ENCODE results near the gene ZSWIM6.
"Not testable (repeated sequence)": the region's sequence is repeated elsewhere in the genome, so short reads cannot be mapped to it uniquely, and the experiment has no call there.

Gene ZSWIM6

DNA sequence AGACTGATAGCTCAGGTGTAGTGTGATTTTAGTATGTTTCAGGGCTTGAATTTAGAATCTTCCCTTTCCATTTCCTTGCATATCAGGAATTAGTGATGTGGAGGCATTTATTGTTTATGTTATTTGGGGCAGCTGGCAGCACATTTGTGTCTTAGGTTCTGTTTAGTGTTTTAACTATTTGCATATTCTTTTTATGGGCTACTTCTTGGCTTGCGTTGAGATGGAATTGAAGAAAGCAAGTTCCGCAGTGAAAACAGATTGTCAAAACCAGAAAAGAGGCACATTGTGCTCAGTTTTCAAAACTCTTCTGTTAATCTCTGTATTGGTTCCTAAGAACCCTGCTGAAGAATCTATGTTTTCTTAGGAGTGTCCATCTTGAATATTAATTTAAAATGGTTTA is 80.3 kb downstream of the ZSWIM6 start:
- no peak for TF ChIP-seq JUND (IDR thresholded peaks at IDR 0.05; ENCODE audit: low read depth)
- DNase-seq (ENCODE audit: low read depth in 1 of 2, low spot score in 1 of 2): no peak
- in situ Hi-C loops (cut with HindIII; ENCODE audit: low pct_unique_long_range_greater_than_20kb, low sequenced_read_pairs): no loop called here

DNA sequence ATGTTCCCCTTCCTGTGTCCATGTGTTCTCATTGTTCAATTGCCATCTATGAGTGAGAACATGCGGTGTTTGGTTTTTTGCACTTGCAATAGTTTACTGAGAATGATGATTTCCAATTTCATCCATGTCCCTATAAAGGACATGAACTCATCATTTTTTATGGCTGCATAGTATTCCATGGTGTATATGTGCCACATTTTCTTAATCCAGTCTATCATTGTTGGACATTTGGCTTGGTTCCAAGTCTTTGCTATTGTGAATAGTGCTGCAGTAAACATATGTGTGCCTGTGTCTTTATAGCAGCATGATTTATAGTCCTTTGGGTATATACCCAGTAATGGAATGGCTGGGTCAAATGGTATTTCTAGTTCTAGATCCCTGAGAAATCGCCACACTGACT is 81.1 kb downstream of the ZSWIM6 start:
- in situ Hi-C loops (cut with HindIII; ENCODE audit: low pct_unique_long_range_greater_than_20kb, low sequenced_read_pairs); DNase-seq (ENCODE audit: low read depth in 1 of 2, low spot score in 1 of 2): not testable (repeated sequence)

DNA sequence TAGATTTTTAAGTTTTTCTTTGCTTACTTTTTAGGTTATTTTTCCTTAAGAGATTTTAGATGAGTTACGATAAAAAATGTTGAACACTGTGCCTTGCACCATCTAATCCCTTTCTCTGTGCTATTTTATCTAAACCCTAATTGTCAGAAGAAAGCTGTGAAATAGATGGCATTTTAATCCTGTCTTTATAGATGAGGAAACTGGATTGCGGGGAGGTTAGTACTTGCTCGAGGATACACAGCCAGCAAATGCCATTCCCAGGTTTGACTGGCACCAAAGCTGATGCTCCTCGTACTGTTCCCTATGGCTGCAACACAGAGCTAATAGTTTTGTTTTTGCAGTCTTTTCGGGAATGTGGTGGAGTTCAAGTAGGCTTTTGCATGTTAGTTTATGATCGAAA is 82.7 kb downstream of the ZSWIM6 start:
- in situ Hi-C loops (cut with HindIII; ENCODE audit: low pct_unique_long_range_greater_than_20kb, low sequenced_read_pairs): no loop called here
- DNase-seq (ENCODE audit: low read depth in 1 of 2, low spot score in 1 of 2): no peak
- no peak for TF ChIP-seq JUND (IDR thresholded peaks at IDR 0.05; ENCODE audit: low read depth)

DNA sequence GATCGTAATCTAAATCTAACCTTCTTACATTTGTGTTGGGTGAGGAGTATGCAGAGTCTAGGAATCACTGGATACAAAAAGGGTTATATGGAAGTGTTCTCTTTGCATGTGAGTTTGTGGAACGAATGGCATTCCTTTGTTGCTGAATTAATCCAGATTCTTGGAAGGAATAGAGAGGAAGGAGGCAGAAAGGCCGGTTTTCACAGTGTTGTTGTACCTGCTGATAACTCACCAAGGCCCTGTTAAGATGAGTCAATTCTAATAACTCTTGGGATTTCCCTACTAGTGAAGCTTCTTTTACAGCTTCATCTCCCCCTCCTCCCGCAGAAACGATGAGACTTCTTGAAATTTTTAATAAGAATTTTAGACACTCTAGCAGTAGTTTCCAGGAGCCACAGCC is 84.0 kb downstream of the ZSWIM6 start:
- in situ Hi-C loops (cut with HindIII; ENCODE audit: low pct_unique_long_range_greater_than_20kb, low sequenced_read_pairs): no loop called here
- no peak for TF ChIP-seq JUND (IDR thresholded peaks at IDR 0.05; ENCODE audit: low read depth)
- DNase-seq (ENCODE audit: low read depth in 1 of 2, low spot score in 1 of 2): no peak

DNA sequence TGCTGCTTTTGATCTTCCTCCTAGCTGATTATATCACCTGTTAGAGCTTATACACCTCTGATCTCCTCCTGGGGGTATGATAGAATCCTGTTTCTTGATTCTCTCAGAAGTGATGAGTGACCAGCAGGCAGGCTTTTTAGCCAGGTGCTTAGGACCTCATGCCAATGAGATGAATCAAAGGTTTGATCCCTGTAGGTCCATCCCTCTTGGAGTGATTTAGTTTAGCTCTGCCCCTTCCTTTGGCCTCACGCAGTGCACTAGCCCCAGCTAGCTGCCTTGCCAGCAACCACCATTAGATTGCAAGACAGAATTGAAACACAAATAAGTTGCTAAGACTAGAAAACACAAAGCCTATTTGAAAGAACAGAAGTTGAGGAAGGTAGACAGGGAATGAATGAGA is 84.4 kb downstream of the ZSWIM6 start:
- in situ Hi-C loops (cut with HindIII; ENCODE audit: low pct_unique_long_range_greater_than_20kb, low sequenced_read_pairs): no loop called here
- no peak for DNase-seq (ENCODE audit: low read depth in 1 of 2, low spot score in 1 of 2)
- no peak for TF ChIP-seq JUND (IDR thresholded peaks at IDR 0.05; ENCODE audit: low read depth)

DNA sequence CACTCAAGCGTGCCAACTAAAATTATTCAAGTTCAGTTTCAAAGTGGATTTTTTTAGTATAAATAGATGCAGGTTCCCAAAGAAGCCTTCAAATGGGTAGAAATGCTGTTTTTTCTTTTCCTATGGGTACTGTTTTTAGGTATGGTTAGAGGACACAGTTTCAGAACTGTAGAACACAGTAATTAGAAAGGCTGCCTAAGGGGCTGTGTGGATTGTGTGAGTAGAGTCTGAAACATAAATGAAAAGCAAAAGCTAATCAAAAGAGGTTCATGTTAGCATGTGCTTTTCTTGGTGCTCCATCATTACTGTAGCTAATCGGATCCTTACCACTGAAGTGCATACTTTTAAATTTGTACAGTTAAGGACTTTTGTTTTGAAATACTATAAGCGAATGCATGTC is 85.3 kb downstream of the ZSWIM6 start:
- in situ Hi-C loops (cut with HindIII; ENCODE audit: low pct_unique_long_range_greater_than_20kb, low sequenced_read_pairs): no loop called here
- TF ChIP-seq JUND (IDR thresholded peaks at IDR 0.05; ENCODE audit: low read depth): no peak
- DNase-seq (ENCODE audit: low read depth in 1 of 2, low spot score in 1 of 2): no peak

DNA sequence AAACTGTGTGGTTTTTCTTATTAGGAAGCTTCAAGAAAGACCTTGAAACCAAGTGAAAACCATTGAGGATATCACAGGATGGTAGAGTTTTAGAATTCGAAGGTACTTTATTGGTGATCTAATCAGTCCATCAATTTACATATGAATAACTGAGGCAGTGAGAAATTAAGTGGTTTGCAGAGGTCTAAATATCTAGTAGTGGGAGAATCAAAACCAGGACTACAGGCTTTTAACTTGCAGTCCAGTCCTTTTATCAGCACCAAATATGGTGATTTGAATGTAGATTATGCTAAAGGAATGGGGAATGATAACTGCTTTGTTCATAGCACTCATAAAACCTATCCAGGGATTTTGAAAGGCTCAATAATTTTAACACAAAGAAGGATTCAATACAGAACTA is 85.8 kb downstream of the ZSWIM6 start:
- no peak for TF ChIP-seq JUND (IDR thresholded peaks at IDR 0.05; ENCODE audit: low read depth)
- in situ Hi-C loops (cut with HindIII; ENCODE audit: low pct_unique_long_range_greater_than_20kb, low sequenced_read_pairs): no loop called here
- DNase-seq (ENCODE audit: low read depth in 1 of 2, low spot score in 1 of 2): no peak

DNA sequence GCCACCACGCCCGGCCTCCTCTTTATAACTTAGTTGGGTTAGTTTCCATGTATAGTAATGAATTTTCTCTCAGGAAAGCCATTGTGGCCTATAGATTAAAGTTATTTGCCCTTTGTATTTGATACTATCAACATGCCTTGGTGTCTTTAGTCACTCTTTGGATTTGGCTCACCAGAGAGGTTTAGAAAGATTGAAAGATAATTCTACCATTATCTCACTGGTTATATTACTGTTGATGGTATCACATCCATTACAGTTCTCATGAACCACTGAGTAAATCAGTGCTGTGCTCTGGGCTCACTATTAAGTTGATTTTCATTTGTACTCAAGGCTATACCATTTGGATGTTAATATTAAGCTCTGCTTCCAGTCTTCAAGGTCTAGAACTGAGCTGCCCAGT is 87.0 kb downstream of the ZSWIM6 start:
- DNase-seq (ENCODE audit: low read depth in 1 of 2, low spot score in 1 of 2): no peak
- TF ChIP-seq JUND (IDR thresholded peaks at IDR 0.05; ENCODE audit: low read depth): no peak
- in situ Hi-C loops (cut with HindIII; ENCODE audit: low pct_unique_long_range_greater_than_20kb, low sequenced_read_pairs): no loop called here

DNA sequence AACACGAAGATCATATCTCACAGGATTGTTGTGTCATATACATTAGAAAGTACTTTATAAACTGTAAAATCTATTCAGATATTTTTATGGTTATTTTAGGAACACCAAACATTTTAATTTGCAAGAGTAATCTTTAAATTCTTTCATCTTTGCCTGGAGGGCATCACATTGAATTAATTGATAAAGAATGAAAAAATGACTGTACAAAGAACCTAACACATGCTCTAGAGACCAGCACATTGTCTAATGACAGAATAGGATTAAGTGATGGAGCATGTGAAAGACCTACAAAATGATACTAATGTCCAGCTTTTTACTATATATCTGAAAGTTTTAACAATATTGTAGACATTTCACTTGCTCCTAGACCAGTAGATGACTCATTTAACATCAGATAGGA is 88.0 kb downstream of the ZSWIM6 start:
- in situ Hi-C loops (cut with HindIII; ENCODE audit: low pct_unique_long_range_greater_than_20kb, low sequenced_read_pairs): no loop called here

DNA sequence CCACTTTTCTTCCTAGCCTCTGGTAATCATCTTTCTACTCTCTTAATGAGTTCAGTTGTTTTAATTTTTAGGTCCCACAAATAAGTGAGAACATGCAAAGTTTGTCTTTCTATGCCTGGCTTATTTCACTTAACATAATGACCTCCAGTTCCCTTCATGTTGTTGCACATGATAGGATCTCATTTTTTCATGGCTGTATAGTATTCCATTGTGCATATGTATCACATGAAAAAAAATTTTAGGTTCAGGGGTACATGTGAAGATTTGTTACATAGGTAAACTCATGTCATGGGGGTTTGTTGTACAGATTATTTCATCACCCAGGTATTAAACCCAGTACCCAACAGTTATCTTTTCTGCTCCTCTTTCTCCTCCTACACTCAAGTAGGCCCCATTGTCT is 89.2 kb downstream of the ZSWIM6 start:
- in situ Hi-C loops (cut with HindIII; ENCODE audit: low pct_unique_long_range_greater_than_20kb, low sequenced_read_pairs); DNase-seq (ENCODE audit: low read depth in 1 of 2, low spot score in 1 of 2): not testable (repeated sequence)

More for the DNA sequence above, 88.0 kb downstream of the ZSWIM6 start:
- no peak for TF ChIP-seq JUND (IDR thresholded peaks at IDR 0.05; ENCODE audit: low read depth)
- DNase-seq (ENCODE audit: low read depth in 1 of 2, low spot score in 1 of 2): no peak

DNA sequence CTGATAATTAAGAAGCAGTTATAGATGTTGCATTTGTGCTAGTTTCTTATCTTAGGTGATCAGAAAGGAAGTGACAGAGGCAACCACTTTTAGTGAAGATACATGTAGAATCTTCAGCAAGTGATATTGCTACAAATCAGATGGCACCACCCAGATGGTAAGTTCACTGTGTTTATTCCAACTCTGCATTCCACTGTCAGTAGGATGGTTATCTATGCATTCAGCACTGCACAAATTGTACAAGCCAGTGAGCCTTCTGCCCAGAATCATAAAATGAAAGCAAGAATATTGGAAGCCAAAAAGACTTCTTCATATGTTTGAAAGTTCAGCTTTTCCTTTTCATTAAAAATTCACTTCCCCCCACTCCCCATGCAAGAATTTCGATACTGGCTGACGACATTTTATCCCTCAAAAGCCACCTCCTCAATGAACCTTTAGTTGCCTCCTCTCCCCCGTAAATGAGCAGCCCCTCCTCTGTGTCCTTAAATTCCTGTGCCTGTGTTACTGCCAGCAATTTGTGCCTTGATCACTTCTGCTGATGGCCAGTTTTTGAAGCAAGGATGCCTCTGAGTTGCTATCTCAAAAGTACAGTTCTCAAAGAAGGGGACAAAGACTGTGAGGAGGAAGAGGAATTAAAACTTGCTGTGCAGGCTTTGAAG is 91.6 kb downstream of the ZSWIM6 start:
- in situ Hi-C loops (cut with HindIII; ENCODE audit: low pct_unique_long_range_greater_than_20kb, low sequenced_read_pairs): no loop called here
- no peak for DNase-seq (ENCODE audit: low read depth in 1 of 2, low spot score in 1 of 2)
- TF ChIP-seq JUND (IDR thresholded peaks at IDR 0.05; ENCODE audit: low read depth): no peak

DNA sequence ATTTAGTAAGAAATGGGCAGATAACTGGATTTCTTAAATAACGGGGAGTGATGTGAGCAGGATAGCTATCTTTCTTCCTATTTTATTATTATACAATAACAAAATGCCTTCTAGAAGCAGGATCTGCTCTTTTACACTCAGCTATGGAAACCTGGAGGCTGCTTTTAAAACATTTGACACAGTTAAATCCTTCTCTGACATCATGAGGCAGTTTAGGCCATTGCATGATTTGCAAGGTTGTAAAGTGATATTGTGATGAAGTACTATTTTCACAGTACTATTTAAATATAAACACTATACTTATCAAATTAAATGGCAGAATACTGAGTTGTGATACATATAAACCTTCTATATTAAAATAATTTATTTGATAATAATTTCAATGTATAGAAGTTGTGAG is 93.9 kb downstream of the ZSWIM6 start:
- no peak for DNase-seq (ENCODE audit: low read depth in 1 of 2, low spot score in 1 of 2)
- TF ChIP-seq JUND (IDR thresholded peaks at IDR 0.05; ENCODE audit: low read depth): no peak
- in situ Hi-C loops (cut with HindIII; ENCODE audit: low pct_unique_long_range_greater_than_20kb, low sequenced_read_pairs): no loop called here

DNA sequence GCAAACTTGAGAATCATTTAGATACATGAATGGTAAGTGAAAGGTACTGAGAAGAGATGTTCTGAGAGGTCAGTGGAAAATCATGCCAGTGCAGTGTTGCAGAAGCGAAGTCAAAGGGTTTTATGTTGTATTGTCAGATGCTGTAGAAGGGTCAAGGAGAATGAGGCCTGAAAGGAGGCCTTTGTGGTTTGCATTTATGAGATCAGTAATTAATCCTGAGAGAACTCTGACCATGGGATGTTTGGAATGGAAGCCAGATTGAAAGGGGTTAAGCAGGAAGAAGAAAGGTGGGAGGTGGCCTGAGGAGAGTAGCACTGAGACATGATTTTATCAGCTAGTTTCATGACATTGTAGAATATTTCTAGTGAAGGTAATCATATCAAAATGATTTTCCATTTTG is 97.8 kb downstream of the ZSWIM6 start:
- in situ Hi-C loops (cut with HindIII; ENCODE audit: low pct_unique_long_range_greater_than_20kb, low sequenced_read_pairs): no loop called here
- DNase-seq (ENCODE audit: low read depth in 1 of 2, low spot score in 1 of 2): no peak
- no peak for TF ChIP-seq JUND (IDR thresholded peaks at IDR 0.05; ENCODE audit: low read depth)

DNA sequence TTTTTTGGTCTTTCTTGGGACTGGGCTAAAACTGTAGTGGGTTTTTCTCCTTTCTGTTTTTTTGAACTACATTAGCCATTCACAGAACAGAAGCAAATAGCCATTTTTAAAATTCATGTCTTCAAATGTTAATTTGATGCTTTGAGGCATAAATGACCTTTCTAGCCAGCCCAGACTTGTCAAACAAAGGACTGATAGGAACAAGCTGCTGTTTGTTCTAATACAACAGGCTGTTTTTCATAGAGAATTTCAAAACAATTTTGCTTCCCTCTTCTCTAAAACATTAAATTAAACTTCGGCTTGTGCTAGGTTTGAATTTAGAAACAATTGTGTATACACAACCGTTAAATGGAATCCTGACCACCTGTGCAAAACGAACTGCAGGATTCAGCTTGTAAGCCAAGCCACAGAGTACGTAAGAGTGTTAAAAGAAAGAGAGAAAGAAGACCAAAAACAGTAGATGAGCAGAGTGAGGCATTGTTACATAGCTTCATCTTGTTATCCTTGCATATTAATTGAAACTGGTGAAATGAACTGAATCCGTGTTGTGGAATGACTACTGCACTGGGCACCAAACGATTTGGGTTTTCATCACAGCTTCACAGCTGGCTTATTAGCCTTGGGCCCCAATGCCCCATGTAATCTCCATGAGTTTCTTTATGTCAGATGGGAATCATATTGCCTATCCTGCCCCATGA is 100.0 kb downstream of the ZSWIM6 start:
- in situ Hi-C loops (cut with HindIII; ENCODE audit: low pct_unique_long_range_greater_than_20kb, low sequenced_read_pairs): no loop called here
- TF ChIP-seq JUND (IDR thresholded peaks at IDR 0.05; ENCODE audit: low read depth): no peak
- DNase-seq (ENCODE audit: low read depth in 1 of 2, low spot score in 1 of 2): no peak
